ENCODE data around the gene SAMHD1.

- TF ChIP-seq CTCF (IDR thresholded peaks at IDR 0.05 in 8 of 11, conservative IDR thresholded peaks at IDR 0.05 in 3 of 11) (no peak), POLR2AphosphoS5 (IDR thresholded peaks at IDR 0.05) (no peak), POLR2A (IDR thresholded peaks at IDR 0.05) (no peak)
Measured at GRCh38 chr20:36926653-36927200, 24.8 kb downstream of the SAMHD1 start.

Measured in spleen (tissue), 7 donors.